Kidney (tissue), 14 donors: Measurements from ENCODE around the gene HNRNPF. TPM values are rescaled to one million over a fixed set of nuclear protein-coding genes. Genes with fewer than 3 reads are reported as not detected.

Source experiments
- DNase-seq, 5 donors: peaks; one replicate each; pipeline ENCODE4 v3.0.0-alpha.2; 2013 to 2020
- FAIRE-seq: peaks from 2 replicates; lab custom pipeline; 2012; peaks lifted over from hg19 to GRCh38; lab: Jason Lieb, UNC
- H3K27ac ChIP-seq, 2 donors: one replicate each; pipeline ENCODE4 v1.7.0; 2013; ENCODE audit warnings: low read depth in 2 of 2, low read length in 2 of 2, inconsistent platforms in 1 of 2
- H3K27me3 ChIP-seq: one replicate; pipeline ENCODE4 v1.7.1; 2013; ENCODE audit warnings: low read length, inconsistent platforms; ENCODE audit not compliant: control insufficient read depth, insufficient read depth
- H3K36me3 ChIP-seq, 3 donors: one replicate each; pipeline versions ENCODE4 v1.7.0 to v1.7.1; 2013; ENCODE audit warnings: low read length in 3 of 3, control low read depth in 1 of 3, inconsistent platforms in 1 of 3; ENCODE audit not compliant: insufficient read depth in 3 of 3, control insufficient read depth in 2 of 3
- H3K4me1 ChIP-seq, 3 donors: one replicate each; pipeline versions ENCODE4 v1.7.0 to v1.7.1; 2013; ENCODE audit warnings: low read length in 3 of 3, inconsistent platforms in 1 of 3, low read depth in 1 of 3; ENCODE audit not compliant: control insufficient read depth in 2 of 3, insufficient read depth in 2 of 3
- H3K4me3 ChIP-seq, 3 donors: one replicate each; pipeline versions ENCODE4 v1.7.0 to v1.8.1; 2013; ENCODE audit warnings: low read length in 3 of 3, control low read depth in 1 of 3, inconsistent platforms in 1 of 3
- H3K9ac ChIP-seq, 3 donors: one replicate each; pipeline versions ENCODE4 v1.7.0 to v1.7.1; 2013; ENCODE audit warnings: low read length in 3 of 3, control low read depth in 1 of 3, inconsistent platforms in 1 of 3
- H3K9me3 ChIP-seq, 3 donors: one replicate each; pipeline versions ENCODE4 v1.7.0 to v1.7.1; 2013; ENCODE audit warnings: low read length in 3 of 3, control low read depth in 1 of 3, inconsistent platforms in 1 of 3; ENCODE audit not compliant: control insufficient read depth in 2 of 3, insufficient read depth in 1 of 3
- intact Hi-C: fragments of 100-400 bp; cut with DNase I; formaldehyde crosslinking; loops from one replicate; pipeline ENCODE4 v1.11.1; 2022
- polyA plus RNA-seq: library from polyadenylated mRNA; stranded (reverse); fragments of 350-450 nt; fragmentation: Illumina TruSeq; extraction: RNeasy Lipid Tissue Mini Kit (QIAGEN cat#74804); gene quantifications from one replicate; pipeline ENCODE4 v1.2.3, GENCODE V29; 2014; ENCODE audit warnings: low read depth, low replicate concordance; ENCODE audit not compliant: insufficient read depth
- total RNA-seq: library from RNA; stranded (reverse); fragmentation: NEBNext Ultra II Directional; extraction: Animal tissue kit (Norgen Biotek cat#: 25700); gene quantifications from one replicate; pipeline ENCODE4 v1.2.1, GENCODE V29; 2021
- TF ChIP-seq, protein P1 (sequence below): IDR thresholded peaks from 3 replicates; pipeline ENCODE4 v1.5.1; 2012; ENCODE audit warnings: mild to moderate bottlenecking, moderate library complexity, borderline replicate concordance; ENCODE audit not compliant: insufficient read depth; ENCODE audit errors: extremely low read depth
- donor health status: control.
- donor health status: control.
- donor health status: control.
- donor health status: control.
- donor health status: control.
- donor health status: DM: yes; HTN: yes; CAD: no.
- donor health status: Normal renal cell carcinoma (clear cell type).

The HNRNPF gene
- total and polyA plus RNA-seq, 2 donors from 2014 or later = 74.0 to 190 TPM

- Histone ChIP-seq H3K4me3 (no peak overlapping the region), H3K9me3 (no peaks in the 10 kb centered on the region), H3K27me3 (no peaks in the 10 kb centered on the region), H3K9ac (no peak overlapping the region), H3K4me1 (peaks cover 0 to 15% (median 5%) of the 10 kb centered on the region in 3 donors), H3K27ac (no peak overlapping the region), H3K36me3 (peaks cover 11 to 66% (median 50%) of the 10 kb centered on the region in 3 donors)
- TF ChIP-seq, protein P1, sequence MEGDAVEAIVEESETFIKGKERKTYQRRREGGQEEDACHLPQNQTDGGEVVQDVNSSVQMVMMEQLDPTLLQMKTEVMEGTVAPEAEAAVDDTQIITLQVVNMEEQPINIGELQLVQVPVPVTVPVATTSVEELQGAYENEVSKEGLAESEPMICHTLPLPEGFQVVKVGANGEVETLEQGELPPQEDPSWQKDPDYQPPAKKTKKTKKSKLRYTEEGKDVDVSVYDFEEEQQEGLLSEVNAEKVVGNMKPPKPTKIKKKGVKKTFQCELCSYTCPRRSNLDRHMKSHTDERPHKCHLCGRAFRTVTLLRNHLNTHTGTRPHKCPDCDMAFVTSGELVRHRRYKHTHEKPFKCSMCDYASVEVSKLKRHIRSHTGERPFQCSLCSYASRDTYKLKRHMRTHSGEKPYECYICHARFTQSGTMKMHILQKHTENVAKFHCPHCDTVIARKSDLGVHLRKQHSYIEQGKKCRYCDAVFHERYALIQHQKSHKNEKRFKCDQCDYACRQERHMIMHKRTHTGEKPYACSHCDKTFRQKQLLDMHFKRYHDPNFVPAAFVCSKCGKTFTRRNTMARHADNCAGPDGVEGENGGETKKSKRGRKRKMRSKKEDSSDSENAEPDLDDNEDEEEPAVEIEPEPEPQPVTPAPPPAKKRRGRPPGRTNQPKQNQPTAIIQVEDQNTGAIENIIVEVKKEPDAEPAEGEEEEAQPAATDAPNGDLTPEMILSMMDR = no peak
- FAIRE-seq (no peak), DNase-seq (peak in 1 of 5 donors; percentile 27)
- intact Hi-C loops = no loop called here
Measured at GRCh38 chr10:43391496-43391895, 17.5 kb downstream of the HNRNPF start.

GRCh38 chr10:43390759-43391158, 18.2 kb downstream of the HNRNPF start:
- Histone ChIP-seq H3K9me3 (no peaks in the 10 kb centered on the region), H3K4me3 (no peak overlapping the region), H3K27ac (no peak overlapping the region), H3K36me3 (peaks cover 11 to 71% (median 50%) of the 10 kb centered on the region in 3 donors), H3K9ac (no peak overlapping the region), H3K27me3 (no peaks in the 10 kb centered on the region), H3K4me1 (peaks cover 0 to 15% (median 5%) of the 10 kb centered on the region in 3 donors)
- TF ChIP-seq, protein P1 = peak; percentile 32
- DNase-seq (peak in 4 of 5 donors; percentile 22 to 69 (median 28)), FAIRE-seq (no peak)
- intact Hi-C loops = no loop called here

DNA sequence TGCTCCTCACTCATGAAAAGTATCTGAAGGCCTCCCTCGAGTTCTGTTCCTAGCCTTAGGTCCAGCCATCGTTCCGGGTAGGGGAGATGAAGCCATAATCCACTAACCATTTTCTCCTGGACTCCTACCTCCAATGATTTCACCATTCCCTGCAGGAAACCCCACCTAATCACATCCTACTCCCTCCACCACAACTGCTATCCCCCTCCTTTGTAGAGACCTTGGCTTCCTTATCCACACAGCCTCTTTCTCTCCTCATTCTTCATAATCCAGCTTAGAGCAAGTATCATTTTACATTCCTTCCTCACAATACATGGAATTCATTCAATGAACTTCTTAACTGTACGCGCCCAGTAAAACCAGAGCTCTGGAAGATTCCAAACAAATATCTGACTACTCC, 18.7 kb downstream of the HNRNPF start:
- Histone ChIP-seq H3K9ac (no peak overlapping the region), H3K9me3 (no peaks in the 10 kb centered on the region), H3K27ac (peak overlapping the region in 1 of 2 donors; percentile 26), H3K4me1 (peaks cover 0 to 11% (median 5%) of the 10 kb centered on the region in 3 donors), H3K27me3 (no peaks in the 10 kb centered on the region), H3K4me3 (no peak overlapping the region), H3K36me3 (peaks cover 11 to 75% (median 50%) of the 10 kb centered on the region in 3 donors)
- no peak for DNase-seq
- TF ChIP-seq, protein P1 = no peak
- no peak for FAIRE-seq
- intact Hi-C loops = no loop called here

GRCh38 chr10:43389867-43390266, 19.1 kb downstream of the HNRNPF start:
- no peak overlapping the region for H3K4me3 ChIP-seq
- DNase-seq (no peak), FAIRE-seq (no peak)
- TF ChIP-seq, protein P1 = no peak
- no peak overlapping the region for H3K9ac ChIP-seq
- intact Hi-C loops = no loop called here
- H3K36me3 ChIP-seq = peaks cover 11 to 77% (median 50%) of the 10 kb centered on the region in 3 donors
- no peaks in the 10 kb centered on the region for H3K9me3 ChIP-seq
- H3K4me1 ChIP-seq = peaks cover 0 to 7% (median 5%) of the 10 kb centered on the region in 3 donors
- H3K27ac ChIP-seq = no peak overlapping the region
- no peaks in the 10 kb centered on the region for H3K27me3 ChIP-seq
